HEK293T (cell line): ENCODE data around the gene ARHGAP12.

Experiments
- BHLHE40 ChIP-seq: fragments of 450-650 bp; IDR thresholded peaks from 2 replicates; pipeline ENCODE4 v1.6.1; 2016; ENCODE audit warnings: mild to moderate bottlenecking, moderate library complexity, borderline replicate concordance
- ELF4 ChIP-seq: fragments of 450-650 bp; IDR thresholded peaks from 2 replicates; pipeline ENCODE4 v1.6.1; 2017; ENCODE audit warnings: antibody characterized with exemption
- SP1 ChIP-seq: fragments of 450-650 bp; IDR thresholded peaks from 2 replicates; pipeline ENCODE4 v1.6.1; 2017
- ZNF384 ChIP-seq: fragments of 450-650 bp; IDR thresholded peaks from 2 replicates; pipeline ENCODE4 v1.6.1; 2016

GRCh38 chr10:31959461-31960173, 31.0 kb upstream of the ARHGAP12 start:
- TF ChIP-seq BHLHE40 (no peak), ZNF384 (no peak), ELF4 (no peak), SP1 (no peak)
